ENCODE results near the gene NOTCH4.

DNA sequence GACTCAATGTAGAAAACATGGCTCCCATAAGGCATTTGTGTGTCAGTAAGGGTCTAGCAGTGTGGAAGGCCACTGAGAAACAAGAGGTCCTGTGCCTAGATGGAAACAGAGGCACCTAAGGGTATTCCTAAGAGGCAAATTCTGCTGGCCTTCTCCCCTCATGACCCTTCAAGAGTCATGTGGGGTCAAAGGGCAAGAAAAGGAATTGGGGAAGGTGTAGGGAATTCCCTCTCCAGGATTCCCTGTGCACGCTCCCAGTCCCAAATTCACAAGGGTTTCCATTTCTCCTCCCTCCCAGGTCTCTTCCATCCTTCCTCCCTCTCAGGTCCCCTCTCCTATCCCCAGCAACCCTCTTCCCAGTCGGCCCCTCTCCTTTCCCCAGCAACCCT, 48.6 kb downstream of the NOTCH4 start:
- TF ChIP-seq EZH2 (IDR thresholded peaks at IDR 0.05; ENCODE audit: insufficient read depth, poor library complexity, severe bottlenecking) (no peak), EZH2phosphoT487 (IDR thresholded peaks at IDR 0.05; ENCODE audit: insufficient read depth, low read depth) (no peak)
